Measurements from ENCODE around the gene CADM1.

CADM1 gene

DNA sequence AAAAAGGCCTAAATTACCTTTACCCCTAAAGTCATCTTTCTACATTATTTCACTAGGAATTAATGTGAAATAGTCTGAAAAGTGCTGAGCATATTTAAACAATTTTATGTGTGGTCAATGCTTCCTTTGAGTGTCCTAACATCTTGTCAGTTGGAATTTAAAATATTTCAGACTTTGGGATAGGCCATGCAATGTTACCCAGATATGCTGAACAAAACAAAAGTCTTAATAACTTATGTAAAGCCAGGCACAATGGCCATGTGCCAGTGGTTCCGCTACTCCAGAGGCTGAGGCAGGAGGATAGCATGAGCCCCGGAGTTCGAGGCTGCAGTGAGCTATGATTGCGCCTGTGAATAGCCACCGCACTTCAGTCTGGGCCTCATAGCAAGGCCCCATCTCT is 137.4 kb downstream of the CADM1 start:
- no peak overlapping the region for H3K4me3 Mint-ChIP-seq
- DNase-seq (ENCODE audit: low spot score in 2 of 2), result no peak

DNA sequence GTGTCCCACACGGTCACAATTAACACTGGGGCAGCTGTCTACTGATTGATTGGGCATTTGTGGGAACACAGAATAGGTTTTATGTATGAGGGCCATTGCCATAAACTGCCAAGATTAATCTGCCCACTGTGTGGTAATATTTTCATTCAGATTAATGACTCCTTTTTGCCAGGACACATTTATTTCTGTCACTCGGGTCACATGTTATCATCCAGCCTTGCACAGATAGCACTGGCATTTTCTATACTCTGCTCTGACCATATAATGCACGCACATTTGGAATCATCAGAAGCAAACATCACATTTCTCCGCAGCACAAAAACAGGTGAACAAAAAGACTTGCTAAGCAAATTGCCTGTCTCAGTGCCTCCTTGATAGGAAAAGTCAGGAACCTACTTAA is 138.3 kb downstream of the CADM1 start:
- Mint-ChIP-seq H3K4me1 (no peaks in the 10 kb centered on the region), H3K27me3 (no peaks in the 10 kb centered on the region), H3K27ac (no peak overlapping the region), H3K36me3 (no peaks in the 10 kb centered on the region), H3K4me3 (no peak overlapping the region), H3K9me3 (no peaks in the 10 kb centered on the region)
- ATAC-seq (ENCODE audit: low read depth) (no peak), DNase-seq (ENCODE audit: low spot score in 2 of 2) (no peak)

More for the DNA sequence above, 137.4 kb downstream of the CADM1 start:
- H3K27ac Mint-ChIP-seq, result no peak overlapping the region
- H3K36me3 Mint-ChIP-seq, result no peaks in the 10 kb centered on the region
- no peaks in the 10 kb centered on the region for H3K27me3 Mint-ChIP-seq
- H3K9me3 Mint-ChIP-seq, result no peaks in the 10 kb centered on the region
- ATAC-seq (ENCODE audit: low read depth), result no peak
- H3K4me1 Mint-ChIP-seq, result no peaks in the 10 kb centered on the region

DNA sequence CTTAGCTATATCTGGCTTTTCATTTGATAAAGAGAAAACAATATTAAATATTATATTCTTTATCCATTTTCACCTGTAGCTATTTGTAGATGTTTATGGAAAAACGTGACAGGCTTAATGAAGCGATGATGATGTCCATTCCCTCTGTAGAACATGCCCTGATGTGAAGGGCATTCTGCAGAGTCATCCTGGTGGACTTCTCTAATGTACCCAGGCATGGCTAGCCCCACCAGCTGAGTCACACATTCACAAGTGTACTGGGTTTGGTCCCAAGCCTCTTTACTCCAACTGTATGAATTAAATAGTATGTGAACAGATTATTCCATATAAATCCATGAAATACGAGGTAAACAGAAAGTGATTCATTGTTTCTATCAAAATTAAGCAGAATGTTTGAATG is 139.3 kb downstream of the CADM1 start:
- no peaks in the 10 kb centered on the region for H3K9me3 Mint-ChIP-seq

DNA sequence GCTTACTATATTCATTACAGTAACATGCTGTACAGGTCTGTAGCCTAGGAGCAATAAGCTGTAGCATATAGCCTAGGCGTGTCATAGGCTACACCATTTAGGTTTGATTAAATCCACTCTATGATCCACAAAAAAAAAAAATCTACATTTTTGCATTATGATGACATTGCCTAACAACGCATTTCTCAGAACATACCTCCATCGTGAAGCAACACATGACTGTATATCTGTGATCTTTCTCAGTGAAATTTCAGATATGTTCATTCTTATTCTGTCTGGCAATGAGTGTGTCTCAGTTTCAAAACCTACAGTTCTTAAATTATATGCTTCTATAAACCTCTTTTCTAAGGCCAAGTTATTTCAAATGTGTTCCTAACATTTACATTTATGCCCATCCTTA is 140.3 kb downstream of the CADM1 start:
- no peaks in the 10 kb centered on the region for H3K9me3 Mint-ChIP-seq
- ATAC-seq (ENCODE audit: low read depth) (no peak), DNase-seq (ENCODE audit: low spot score in 2 of 2) (no peak)
- H3K27ac Mint-ChIP-seq, result no peak overlapping the region
- H3K4me3 Mint-ChIP-seq, result no peak overlapping the region
- no peaks in the 10 kb centered on the region for H3K36me3 Mint-ChIP-seq
- H3K4me1 Mint-ChIP-seq, result no peaks in the 10 kb centered on the region
- H3K27me3 Mint-ChIP-seq, result no peaks in the 10 kb centered on the region

More for the DNA sequence above, 139.3 kb downstream of the CADM1 start:
- DNase-seq (ENCODE audit: low spot score in 2 of 2) (no peak), ATAC-seq (ENCODE audit: low read depth) (no peak)
- H3K36me3 Mint-ChIP-seq, result no peaks in the 10 kb centered on the region
- H3K4me1 Mint-ChIP-seq, result no peaks in the 10 kb centered on the region
- H3K4me3 Mint-ChIP-seq, result no peak overlapping the region
- H3K27me3 Mint-ChIP-seq, result no peaks in the 10 kb centered on the region
- no peak overlapping the region for H3K27ac Mint-ChIP-seq

DNA sequence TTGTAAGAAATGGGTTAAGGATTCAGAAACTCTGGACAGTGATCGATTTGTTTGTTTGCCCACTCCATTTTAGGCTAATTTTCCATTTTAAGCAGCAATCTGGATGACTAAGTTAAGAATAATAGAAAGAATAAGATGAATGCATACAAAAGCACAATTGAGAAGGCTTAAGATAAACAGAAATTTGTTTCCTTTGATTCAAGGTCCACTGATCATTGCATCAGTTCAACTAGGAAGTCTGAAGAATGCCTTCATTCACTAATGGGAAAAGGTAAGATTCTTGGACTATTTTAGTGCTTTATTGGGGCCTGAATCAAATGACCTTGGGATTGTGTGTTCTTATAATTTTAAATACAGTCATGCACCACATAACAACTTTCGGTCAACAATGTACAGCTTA is 140.8 kb downstream of the CADM1 start:
- Mint-ChIP-seq H3K36me3 (no peaks in the 10 kb centered on the region), H3K4me1 (no peaks in the 10 kb centered on the region), H3K9me3 (no peaks in the 10 kb centered on the region), H3K4me3 (no peak overlapping the region), H3K27me3 (no peaks in the 10 kb centered on the region), H3K27ac (no peak overlapping the region)
- DNase-seq (ENCODE audit: low spot score in 2 of 2) (no peak), ATAC-seq (ENCODE audit: low read depth) (no peak)

DNA sequence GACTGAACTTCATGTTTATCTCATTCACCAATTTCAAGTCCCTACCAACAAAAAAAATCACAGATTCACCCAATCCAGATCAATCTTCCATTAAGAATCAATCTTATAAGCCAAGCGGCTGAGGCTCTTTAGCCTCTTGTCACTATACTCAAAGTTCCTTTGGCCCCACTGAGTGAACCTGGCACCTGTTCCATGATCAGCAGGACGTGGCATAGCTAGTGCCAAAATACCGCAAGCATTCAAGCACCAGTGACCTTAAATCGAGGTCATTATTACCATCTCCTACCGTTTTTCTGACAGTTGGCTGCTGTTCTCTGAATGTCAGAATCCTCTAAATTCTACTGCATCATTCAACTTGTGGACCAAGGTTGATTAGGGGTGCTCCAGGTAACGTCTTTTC is 141.2 kb downstream of the CADM1 start:
- no peaks in the 10 kb centered on the region for H3K4me1 Mint-ChIP-seq
- H3K9me3 Mint-ChIP-seq, result no peaks in the 10 kb centered on the region
- no peak overlapping the region for H3K27ac Mint-ChIP-seq
- H3K27me3 Mint-ChIP-seq, result no peaks in the 10 kb centered on the region
- no peak overlapping the region for H3K4me3 Mint-ChIP-seq
- H3K36me3 Mint-ChIP-seq, result no peaks in the 10 kb centered on the region
- DNase-seq (ENCODE audit: low spot score in 2 of 2), result no peak
- ATAC-seq (ENCODE audit: low read depth), result no peak

DNA sequence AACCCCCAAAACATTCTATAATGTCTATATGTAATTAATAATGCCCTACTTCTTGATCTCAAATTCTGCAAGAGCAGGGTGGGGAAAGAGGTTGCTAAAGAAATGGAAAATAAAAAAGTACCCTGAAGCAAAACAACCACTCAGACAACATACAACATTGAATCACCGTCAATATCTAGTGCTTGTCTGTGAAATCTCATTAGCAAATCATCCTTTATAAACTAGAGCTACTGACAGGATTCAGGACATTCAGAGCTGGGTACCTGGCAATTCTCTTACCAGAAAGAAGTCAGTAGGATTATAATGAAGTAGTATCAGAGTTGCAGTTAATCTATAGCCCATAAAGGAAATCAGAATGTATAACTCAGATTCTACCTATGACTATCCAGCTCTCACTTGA is 143.2 kb downstream of the CADM1 start:
- Mint-ChIP-seq H3K27me3 (no peaks in the 10 kb centered on the region), H3K4me3 (no peak overlapping the region), H3K36me3 (no peaks in the 10 kb centered on the region), H3K4me1 (no peaks in the 10 kb centered on the region), H3K27ac (no peak overlapping the region), H3K9me3 (no peaks in the 10 kb centered on the region)
- DNase-seq (ENCODE audit: low spot score in 2 of 2) (no peak), ATAC-seq (ENCODE audit: low read depth) (no peak)

DNA sequence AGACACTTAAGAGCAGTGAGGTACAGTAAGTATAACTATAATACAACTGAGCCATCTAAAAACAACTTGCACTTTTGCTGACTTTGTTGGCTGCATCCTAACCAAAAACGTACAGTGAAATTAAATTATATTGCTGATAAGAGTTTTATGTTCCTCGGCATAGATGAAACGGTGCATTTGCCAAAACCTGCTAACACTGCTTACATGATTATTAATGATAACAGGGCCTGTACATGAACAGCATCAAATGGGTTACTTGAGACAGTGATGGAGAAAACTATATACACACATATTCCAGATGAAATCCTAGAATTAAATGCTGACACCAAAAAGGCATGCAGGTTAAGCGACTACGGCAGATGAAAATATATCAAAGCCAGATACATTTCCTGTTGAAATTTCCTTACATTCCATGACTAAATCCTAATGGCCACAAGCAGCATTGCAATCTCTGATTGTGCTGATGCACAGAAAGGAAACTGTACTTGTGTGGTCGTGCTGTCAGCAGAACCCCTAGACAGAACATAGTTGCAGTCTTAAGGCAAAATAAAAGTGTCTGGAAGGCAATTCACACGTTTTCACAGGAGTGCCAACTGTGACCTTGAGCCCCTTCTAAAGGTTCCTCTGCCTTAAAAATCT is 143.9 kb downstream of the CADM1 start:
- DNase-seq (ENCODE audit: low spot score in 2 of 2) (no peak), ATAC-seq (ENCODE audit: low read depth) (no peak)
- no peak overlapping the region for H3K27ac Mint-ChIP-seq
- H3K4me1 Mint-ChIP-seq, result no peaks in the 10 kb centered on the region
- H3K4me3 Mint-ChIP-seq, result no peak overlapping the region
- H3K9me3 Mint-ChIP-seq, result no peaks in the 10 kb centered on the region
- H3K36me3 Mint-ChIP-seq, result no peaks in the 10 kb centered on the region
- no peaks in the 10 kb centered on the region for H3K27me3 Mint-ChIP-seq

DNA sequence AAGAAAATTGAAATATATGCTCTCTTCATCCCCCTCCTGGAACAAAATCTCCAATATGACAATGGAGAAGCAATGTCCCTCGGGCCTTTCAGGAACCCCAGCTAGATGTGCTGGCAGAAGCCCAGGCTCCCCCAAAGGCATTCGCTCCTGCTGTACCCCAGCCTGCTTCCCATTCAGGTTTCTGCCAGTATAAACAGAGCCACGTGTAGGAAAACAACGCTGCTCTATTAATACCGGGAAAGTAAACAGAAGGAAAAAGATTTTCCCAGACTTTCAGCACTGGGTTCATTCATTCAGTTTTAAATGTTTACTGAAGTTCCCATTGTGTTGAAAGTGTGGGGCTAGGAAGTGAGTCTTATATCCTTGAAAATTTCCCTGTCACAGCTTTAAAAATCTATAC is 147.1 kb downstream of the CADM1 start:
- DNase-seq (ENCODE audit: low spot score in 2 of 2), result no peak
- ATAC-seq (ENCODE audit: low read depth), result no peak
- Mint-ChIP-seq H3K9me3 (no peaks in the 10 kb centered on the region), H3K27ac (no peak overlapping the region), H3K4me1 (no peaks in the 10 kb centered on the region), H3K36me3 (no peaks in the 10 kb centered on the region), H3K4me3 (no peak overlapping the region), H3K27me3 (peaks cover 2% of the 10 kb centered on the region)

DNA sequence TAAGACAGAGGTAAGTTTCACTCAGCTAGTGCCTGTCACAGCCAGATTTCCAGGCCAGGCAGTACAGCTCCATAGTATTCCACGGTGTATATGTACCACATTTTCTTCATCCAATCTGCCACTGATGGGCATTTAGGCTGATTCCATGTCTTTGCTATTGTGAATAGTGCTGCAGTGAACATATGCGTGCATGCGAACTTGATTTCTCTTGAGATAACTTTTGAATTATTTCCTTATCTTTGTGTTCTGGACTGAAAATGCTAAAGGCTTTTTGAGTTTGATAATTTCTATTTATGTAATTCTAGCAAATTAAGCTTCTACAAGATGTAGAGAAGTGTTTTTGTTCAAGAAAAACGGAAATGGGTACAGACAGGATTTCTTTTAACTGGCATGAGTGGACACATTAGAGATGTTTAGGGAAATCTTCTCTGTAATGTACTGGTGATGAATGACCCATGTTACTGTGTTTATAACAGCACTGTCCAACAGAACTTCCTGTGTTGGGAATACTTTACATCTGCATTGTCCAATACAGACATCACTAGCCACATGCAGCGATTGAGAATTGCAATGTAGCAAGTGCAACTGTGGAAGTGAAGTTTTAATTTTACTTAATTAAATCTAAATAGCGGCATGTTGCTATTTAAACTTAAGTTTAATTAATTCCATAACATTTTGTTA is 151.3 kb downstream of the CADM1 start:
- no peak overlapping the region for H3K27ac Mint-ChIP-seq
- no peak overlapping the region for H3K4me3 Mint-ChIP-seq
- no peaks in the 10 kb centered on the region for H3K4me1 Mint-ChIP-seq
- H3K36me3 Mint-ChIP-seq, result no peaks in the 10 kb centered on the region
- DNase-seq (ENCODE audit: low spot score in 2 of 2) (no peak), ATAC-seq (ENCODE audit: low read depth) (no peak)
- H3K9me3 Mint-ChIP-seq, result no peaks in the 10 kb centered on the region
- peaks cover 2% of the 10 kb centered on the region for H3K27me3 Mint-ChIP-seq

DNA sequence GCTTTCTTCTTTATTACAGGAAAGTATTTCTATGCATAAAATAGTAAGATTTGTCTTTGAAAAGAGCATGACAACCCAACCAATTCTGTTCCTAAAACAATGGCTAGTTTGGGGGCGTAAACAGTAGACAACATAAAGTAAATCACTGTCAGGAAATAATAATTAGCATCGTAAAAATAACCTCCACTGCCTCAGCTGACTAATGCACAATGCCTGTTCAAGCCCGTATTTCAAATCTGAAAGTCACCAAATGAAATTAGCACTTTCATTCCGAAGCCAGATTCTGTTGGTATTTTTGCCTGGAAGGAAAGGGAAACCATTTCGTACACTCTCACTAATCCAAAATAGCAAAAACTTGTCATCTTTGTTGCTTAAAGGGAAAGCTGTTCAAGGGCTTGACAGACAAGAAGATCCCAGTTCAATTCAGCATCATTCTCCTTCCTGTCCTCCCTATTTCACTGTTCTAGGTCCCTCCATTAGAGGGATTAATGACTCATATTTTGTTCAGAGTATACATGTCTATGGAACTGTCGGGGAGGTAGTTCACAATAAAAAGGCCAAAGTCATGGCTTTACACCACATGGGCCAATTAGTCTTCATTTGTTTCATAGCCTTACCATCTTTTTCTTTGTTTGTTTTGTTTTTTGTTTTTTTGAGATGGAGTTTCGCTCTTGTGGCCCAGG is 154.7 kb downstream of the CADM1 start:
- DNase-seq (ENCODE audit: low spot score in 2 of 2), result no peak
- H3K4me1 Mint-ChIP-seq, result no peaks in the 10 kb centered on the region
- H3K27me3 Mint-ChIP-seq, result peaks cover 2% of the 10 kb centered on the region
- H3K9me3 Mint-ChIP-seq, result no peaks in the 10 kb centered on the region
- no peak for ATAC-seq (ENCODE audit: low read depth)
- no peak overlapping the region for H3K4me3 Mint-ChIP-seq
- no peaks in the 10 kb centered on the region for H3K36me3 Mint-ChIP-seq
- H3K27ac Mint-ChIP-seq, result no peak overlapping the region

DNA sequence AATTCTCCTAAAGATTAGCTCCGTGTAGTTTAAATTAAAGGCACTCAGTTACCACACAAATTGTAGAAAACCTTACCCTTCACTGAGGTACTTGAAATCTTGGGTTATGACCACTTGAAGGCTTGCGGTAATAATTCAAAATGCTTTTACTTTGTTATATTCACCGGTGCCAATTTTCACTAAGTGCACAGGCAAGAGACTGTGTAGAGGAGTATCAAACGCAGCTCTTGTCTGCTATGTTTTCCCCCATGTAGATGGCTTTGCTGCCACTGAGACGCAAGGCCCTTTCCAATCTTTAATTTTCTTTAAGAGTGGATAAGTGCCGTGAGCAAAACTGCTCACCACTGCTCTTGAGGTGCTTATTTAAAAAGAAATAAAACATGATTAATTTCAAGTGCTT is 155.8 kb downstream of the CADM1 start:
- no peaks in the 10 kb centered on the region for H3K4me1 Mint-ChIP-seq
- H3K4me3 Mint-ChIP-seq, result no peak overlapping the region
- DNase-seq (ENCODE audit: low spot score in 2 of 2) (no peak), ATAC-seq (ENCODE audit: low read depth) (no peak)
- H3K27ac Mint-ChIP-seq, result no peak overlapping the region
- no peaks in the 10 kb centered on the region for H3K36me3 Mint-ChIP-seq
- H3K9me3 Mint-ChIP-seq, result no peaks in the 10 kb centered on the region
- peaks cover 2% of the 10 kb centered on the region for H3K27me3 Mint-ChIP-seq

DNA sequence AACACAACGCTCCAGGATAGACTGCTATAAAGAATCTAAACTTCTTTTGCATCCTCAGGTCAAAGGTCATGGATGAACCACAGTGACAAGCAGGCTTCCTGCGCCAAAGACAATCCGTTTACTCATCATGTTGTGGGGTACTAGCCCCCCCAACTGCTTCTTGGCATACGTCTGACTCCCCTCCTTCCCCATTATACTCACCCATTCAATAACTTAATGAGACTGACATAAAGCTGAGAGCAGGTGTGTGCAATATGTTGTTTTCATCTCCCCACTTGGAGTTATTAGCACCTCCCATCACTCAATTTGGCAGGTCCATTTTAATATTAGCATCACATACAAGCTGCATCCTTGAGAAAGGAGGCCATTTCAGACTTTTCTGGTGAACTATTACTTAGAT is 157.1 kb downstream of the CADM1 start:
- Mint-ChIP-seq H3K27ac (no peak overlapping the region), H3K4me1 (no peaks in the 10 kb centered on the region), H3K27me3 (peaks cover 2% of the 10 kb centered on the region), H3K4me3 (no peak overlapping the region), H3K36me3 (no peaks in the 10 kb centered on the region), H3K9me3 (no peaks in the 10 kb centered on the region)
- DNase-seq (ENCODE audit: low spot score in 2 of 2), result no peak
- no peak for ATAC-seq (ENCODE audit: low read depth)

DNA sequence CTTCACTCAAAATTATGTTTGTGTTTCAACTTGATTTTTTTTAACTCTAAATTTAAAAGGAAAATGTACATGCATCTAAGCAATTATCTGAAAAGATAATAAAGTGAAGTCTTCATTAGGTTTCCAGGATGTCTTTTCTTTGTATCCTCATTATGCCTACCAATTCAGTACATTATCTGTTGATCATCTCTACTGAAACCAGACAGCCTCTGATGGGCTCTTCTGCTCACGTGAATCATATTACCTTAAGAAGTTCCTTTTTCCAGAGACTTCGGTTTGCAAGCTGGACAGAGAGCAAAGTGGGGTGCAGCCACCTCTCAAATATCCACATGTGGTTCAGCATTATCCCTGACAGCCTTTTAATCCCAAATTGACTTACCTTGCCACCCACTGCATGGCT is 158.4 kb downstream of the CADM1 start:
- ATAC-seq (ENCODE audit: low read depth), result no peak
- H3K36me3 Mint-ChIP-seq, result no peaks in the 10 kb centered on the region
- H3K4me1 Mint-ChIP-seq, result no peaks in the 10 kb centered on the region
- H3K27me3 Mint-ChIP-seq, result peaks cover 2% of the 10 kb centered on the region
- H3K4me3 Mint-ChIP-seq, result no peak overlapping the region
- H3K9me3 Mint-ChIP-seq, result no peaks in the 10 kb centered on the region
- no peak overlapping the region for H3K27ac Mint-ChIP-seq
- DNase-seq (ENCODE audit: low spot score in 2 of 2), result no peak

DNA sequence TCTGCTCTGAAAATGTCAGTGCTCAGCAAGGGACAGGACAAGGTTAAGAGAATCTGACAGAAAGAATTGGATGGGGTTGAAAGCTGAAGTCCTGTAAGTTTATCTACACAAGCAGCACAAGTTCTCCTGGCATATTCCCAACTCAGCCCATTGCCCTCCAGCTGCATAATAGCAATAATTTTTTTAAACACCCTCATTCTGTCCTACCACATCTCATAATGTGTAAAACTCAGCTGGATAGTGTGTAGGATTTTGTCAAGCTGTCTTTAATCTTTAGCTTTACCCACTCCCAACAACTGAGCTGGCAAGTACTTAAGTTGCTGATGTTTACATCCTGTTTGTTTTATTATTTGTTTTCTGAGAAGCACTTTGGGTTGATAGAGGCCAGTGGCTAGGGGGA is 158.9 kb downstream of the CADM1 start:
- Mint-ChIP-seq H3K4me1 (no peaks in the 10 kb centered on the region), H3K9me3 (no peaks in the 10 kb centered on the region), H3K27ac (no peak overlapping the region), H3K36me3 (no peaks in the 10 kb centered on the region), H3K27me3 (peaks cover 2% of the 10 kb centered on the region), H3K4me3 (no peak overlapping the region)
- ATAC-seq (ENCODE audit: low read depth) (no peak), DNase-seq (ENCODE audit: low spot score in 2 of 2) (no peak)
